HG03060 (cell line): Measurements from ENCODE around the gene ALG1L2.
"Not testable (repeated sequence)": the region's sequence is repeated elsewhere in the genome, so short reads cannot be mapped to it uniquely, and the experiment has no call there.

Experiments used
- ATAC-seq: cut with Tn5 transposase; IDR thresholded peaks from one replicate; pipeline ENCODE4 v1.9.1; 2021; ENCODE audit warnings: low read depth, moderate number of reproducible peaks; ENCODE audit not compliant: unreplicated experiment

ALG1L2 gene

GRCh38 chr3:130120291-130120690 lies 38.7 kb downstream of the ALG1L2 start:
- ATAC-seq: not testable (repeated sequence)

GRCh38 chr3:130122891-130123775 lies 41.5 kb downstream of the ALG1L2 start:
- not testable (repeated sequence) for ATAC-seq

- ATAC-seq: not testable (repeated sequence)
These were observed 43.8 kb downstream of the ALG1L2 start for GRCh38 chr3:130125406-130125805.

GRCh38 chr3:130136337-130136736 lies 54.7 kb downstream of the ALG1L2 start:
- not testable (repeated sequence) for ATAC-seq

GRCh38 chr3:130137685-130138084 lies 56.1 kb downstream of the ALG1L2 start:
- not testable (repeated sequence) for ATAC-seq

- ATAC-seq: not testable (repeated sequence)
These were observed 57.4 kb downstream of the ALG1L2 start for GRCh38 chr3:130138992-130139391.

GRCh38 chr3:130140756-130141155 lies 59.1 kb downstream of the ALG1L2 start:
- not testable (repeated sequence) for ATAC-seq

GRCh38 chr3:130143648-130144327 lies 62.2 kb downstream of the ALG1L2 start:
- ATAC-seq: not testable (repeated sequence)

GRCh38 chr3:130144328-130144650 lies 62.7 kb downstream of the ALG1L2 start:
- ATAC-seq: not testable (repeated sequence)

GRCh38 chr3:130145456-130145855 lies 63.8 kb downstream of the ALG1L2 start:
- not testable (repeated sequence) for ATAC-seq

- not testable (repeated sequence) for ATAC-seq
These were observed 64.8 kb downstream of the ALG1L2 start for GRCh38 chr3:130146465-130146864.
